ENCODE measurements around the gene DVL1.

Gene DVL1

DNA sequence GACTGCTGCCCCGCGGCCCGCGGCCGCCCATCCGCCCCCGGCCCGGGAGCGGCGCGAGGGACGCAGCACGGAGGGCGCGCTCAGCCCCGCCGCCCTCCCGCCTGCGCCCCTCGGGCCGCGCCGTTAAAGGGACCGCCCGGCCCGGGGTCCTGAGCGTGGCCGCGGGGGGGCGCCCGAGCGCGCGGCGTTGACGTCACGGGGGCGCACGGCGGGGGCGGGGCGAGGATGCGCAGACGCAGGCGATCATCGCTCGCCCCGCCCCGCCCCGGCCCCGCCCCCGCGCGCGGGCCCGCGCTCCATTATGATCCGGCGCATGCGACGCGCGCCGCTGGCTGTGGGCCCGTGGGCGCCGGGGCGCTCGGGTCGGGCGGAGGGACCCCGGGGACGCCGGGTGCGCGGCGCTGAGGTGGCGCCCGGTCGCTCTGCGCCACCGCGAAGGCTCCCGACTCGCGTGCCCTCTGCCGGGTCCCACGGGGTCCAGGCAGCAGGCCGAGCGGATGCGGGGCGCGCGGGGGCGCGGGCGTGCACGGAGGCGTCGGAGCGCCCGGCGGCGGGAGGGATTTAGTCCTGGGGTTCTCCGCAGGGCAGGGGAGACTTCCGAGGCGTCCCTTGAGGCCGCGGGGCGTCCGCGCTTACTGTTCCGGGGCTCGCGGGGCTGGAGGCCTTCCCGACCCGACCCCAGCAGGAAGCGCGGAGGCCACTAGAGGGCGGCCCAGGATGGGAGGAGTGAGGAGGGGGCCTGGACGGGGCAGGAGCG, at the start of gene DVL1:
DVL1 (minus strand) TSS at position 163 of the 757 bp plus-strand sequence. CDS start 353 bp downstream, outside the sequence.
- peak within 1 kb of the TSS; percentile 93 for H3K27ac ChIP-seq
- TF ChIP-seq CTCF (conservative IDR thresholded peaks at IDR 0.05), result peak; percentile 76

- no peak for TF ChIP-seq CTCF (conservative IDR thresholded peaks at IDR 0.05)
- H3K27ac ChIP-seq, result peak overlapping the region; percentile 95
These were observed 49.5 kb upstream of the DVL1 start for GRCh38 chr1:1398677-1399186.

DNA sequence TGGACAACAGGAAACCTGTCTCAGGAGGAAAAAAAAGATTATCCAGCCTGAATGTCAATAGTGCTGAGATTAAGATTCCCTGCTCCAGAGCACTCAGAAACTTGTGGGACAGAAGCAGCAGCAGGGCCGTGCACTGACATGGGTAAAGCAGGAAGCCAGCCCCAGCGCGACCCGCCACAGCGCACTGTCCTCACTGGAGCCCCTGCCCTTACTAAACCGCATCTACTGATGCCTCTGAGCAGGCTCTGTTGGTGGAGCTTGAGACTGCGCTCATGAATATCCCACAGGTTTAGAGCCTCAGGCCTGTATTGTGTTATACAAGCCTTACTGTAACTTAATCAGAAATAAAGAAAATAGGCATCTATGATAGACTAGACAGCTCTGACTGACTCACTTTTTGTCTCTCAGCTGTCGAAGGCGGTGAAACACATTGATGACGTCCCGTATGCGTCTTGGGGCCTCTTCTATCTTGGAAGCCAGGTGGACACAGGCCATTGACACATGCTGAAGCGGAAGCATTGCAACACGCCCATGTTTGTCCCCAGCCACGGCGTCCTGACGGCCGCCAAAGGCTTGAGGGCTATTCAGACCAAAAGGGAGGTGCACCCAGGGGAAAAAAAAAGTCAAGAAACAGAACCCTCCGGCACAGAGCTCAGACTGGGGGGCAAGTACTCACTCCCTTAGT, 48.8 kb upstream of the DVL1 start:
- H3K27ac ChIP-seq, result peak overlapping the region; percentile 95
- no peak for TF ChIP-seq CTCF (conservative IDR thresholded peaks at IDR 0.05)

GRCh38 chr1:1395166-1395565, 45.9 kb upstream of the DVL1 start:
- TF ChIP-seq CTCF (conservative IDR thresholded peaks at IDR 0.05), result no peak
- no peak overlapping the region for H3K27ac ChIP-seq

GRCh38 chr1:1394116-1394515, 44.9 kb upstream of the DVL1 start:
- H3K27ac ChIP-seq, result no peak overlapping the region
- no peak for TF ChIP-seq CTCF (conservative IDR thresholded peaks at IDR 0.05)

GRCh38 chr1:1393428-1393827, 44.2 kb upstream of the DVL1 start:
- H3K27ac ChIP-seq, result no peak overlapping the region
- no peak for TF ChIP-seq CTCF (conservative IDR thresholded peaks at IDR 0.05)

- no peak overlapping the region; the same call in 1 of the 2 replicates for H3K27ac ChIP-seq
- no peak for TF ChIP-seq CTCF (conservative IDR thresholded peaks at IDR 0.05)
These were observed 43.8 kb upstream of the DVL1 start for GRCh38 chr1:1393014-1393413.
